Measurements from ENCODE around the gene TIMM13. TPM values are rescaled to one million over a fixed set of nuclear protein-coding genes. Genes with fewer than 3 reads are reported as not detected.

Gene TIMM13
- total RNA-seq, 1 experiment from 2014 or later, result 188 TPM

- TF ChIP-seq, protein P1, sequence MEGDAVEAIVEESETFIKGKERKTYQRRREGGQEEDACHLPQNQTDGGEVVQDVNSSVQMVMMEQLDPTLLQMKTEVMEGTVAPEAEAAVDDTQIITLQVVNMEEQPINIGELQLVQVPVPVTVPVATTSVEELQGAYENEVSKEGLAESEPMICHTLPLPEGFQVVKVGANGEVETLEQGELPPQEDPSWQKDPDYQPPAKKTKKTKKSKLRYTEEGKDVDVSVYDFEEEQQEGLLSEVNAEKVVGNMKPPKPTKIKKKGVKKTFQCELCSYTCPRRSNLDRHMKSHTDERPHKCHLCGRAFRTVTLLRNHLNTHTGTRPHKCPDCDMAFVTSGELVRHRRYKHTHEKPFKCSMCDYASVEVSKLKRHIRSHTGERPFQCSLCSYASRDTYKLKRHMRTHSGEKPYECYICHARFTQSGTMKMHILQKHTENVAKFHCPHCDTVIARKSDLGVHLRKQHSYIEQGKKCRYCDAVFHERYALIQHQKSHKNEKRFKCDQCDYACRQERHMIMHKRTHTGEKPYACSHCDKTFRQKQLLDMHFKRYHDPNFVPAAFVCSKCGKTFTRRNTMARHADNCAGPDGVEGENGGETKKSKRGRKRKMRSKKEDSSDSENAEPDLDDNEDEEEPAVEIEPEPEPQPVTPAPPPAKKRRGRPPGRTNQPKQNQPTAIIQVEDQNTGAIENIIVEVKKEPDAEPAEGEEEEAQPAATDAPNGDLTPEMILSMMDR (IDR thresholded peaks at IDR 0.05; ENCODE audit: unreplicated experiment), result no peak
- Mint-ChIP-seq H3K27me3 (ENCODE audit: insufficient read depth, unreplicated experiment) (no peaks in the 10 kb centered on the region), H3K4me1 (ENCODE audit: insufficient read depth, unreplicated experiment) (no peaks in the 10 kb centered on the region), H3K9me3 (ENCODE audit: unreplicated experiment) (no peaks in the 10 kb centered on the region), H3K27ac (ENCODE audit: low read depth, unreplicated experiment) (no peak overlapping the region), H3K4me3 (ENCODE audit: unreplicated experiment) (no peak overlapping the region), H3K36me3 (ENCODE audit: insufficient read depth, unreplicated experiment) (peaks cover 17% of the 10 kb centered on the region)
- no TSS peak for BruUV-seq (replicated peaks)
- no peak for DNase-seq (ENCODE audit: unreplicated experiment)
- POLR2A ChIA-PET, result interaction anchor here (0.8 to 1.6 kb wide), 3 partner anchors 11 to 57 kb away, joined by 3 to 4 read pairs (median 3); partner anchors contain the start of gene LMNB2
- CTCF ChIA-PET, result interaction anchor here (0.6 kb wide), 3 partner anchors 171 to 271 kb away, joined by 3 to 5 read pairs (median 5); no protein-coding TSS in a partner anchor
- intact Hi-C loops (cut with micrococcal nuclease), result no loop called here
Measured at GRCh38 chr19:2423071-2423914, 4.1 kb downstream of the TIMM13 start.

DNA sequence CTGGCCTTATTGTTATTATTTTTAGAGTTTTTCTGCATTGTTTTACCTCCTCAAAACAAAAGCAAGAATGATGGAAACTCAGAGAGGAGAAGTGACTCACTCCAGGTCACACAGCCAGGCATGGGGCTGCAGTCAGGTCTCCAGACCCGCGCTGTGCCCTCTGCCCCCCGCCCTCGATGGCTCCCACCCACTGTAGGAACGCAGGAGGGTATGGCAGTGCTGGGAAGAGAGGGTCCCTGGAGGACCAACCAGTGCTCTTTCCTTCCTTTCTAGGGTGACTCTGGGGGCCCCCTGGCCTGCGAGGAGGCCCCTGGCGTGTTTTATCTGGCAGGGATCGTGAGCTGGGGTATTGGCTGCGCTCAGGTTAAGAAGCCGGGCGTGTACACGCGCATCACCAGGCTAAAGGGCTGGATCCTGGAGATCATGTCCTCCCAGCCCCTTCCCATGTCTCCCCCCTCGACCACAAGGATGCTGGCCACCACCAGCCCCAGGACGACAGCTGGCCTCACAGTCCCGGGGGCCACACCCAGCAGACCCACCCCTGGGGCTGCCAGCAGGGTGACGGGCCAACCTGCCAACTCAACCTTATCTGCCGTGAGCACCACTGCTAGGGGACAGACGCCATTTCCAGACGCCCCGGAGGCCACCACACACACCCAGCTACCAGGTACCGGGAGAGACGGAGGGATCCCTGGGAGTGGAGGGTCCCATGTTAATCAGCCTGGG, 5.6 kb downstream of the TIMM13 start:
- CTCF ChIA-PET, result interaction anchor here (0.6 kb wide), 1 partner anchor 18 kb away, joined by 3 read pairs; no protein-coding TSS in a partner anchor
- Mint-ChIP-seq H3K27me3 (ENCODE audit: insufficient read depth, unreplicated experiment) (no peaks in the 10 kb centered on the region), H3K4me1 (ENCODE audit: insufficient read depth, unreplicated experiment) (no peaks in the 10 kb centered on the region), H3K9me3 (ENCODE audit: unreplicated experiment) (no peaks in the 10 kb centered on the region), H3K36me3 (ENCODE audit: insufficient read depth, unreplicated experiment) (peaks cover 8% of the 10 kb centered on the region), H3K27ac (ENCODE audit: low read depth, unreplicated experiment) (no peak overlapping the region), H3K4me3 (ENCODE audit: unreplicated experiment) (no peak overlapping the region)
- TF ChIP-seq, protein P1 (IDR thresholded peaks at IDR 0.05; ENCODE audit: unreplicated experiment), result no peak
- POLR2A ChIA-PET, result no interaction called here
- no peak for DNase-seq (ENCODE audit: unreplicated experiment)
- no TSS peak for BruUV-seq (replicated peaks)
- intact Hi-C loops (cut with micrococcal nuclease), result no loop called here

- DNase-seq (ENCODE audit: unreplicated experiment), result no peak
- Mint-ChIP-seq H3K4me3 (ENCODE audit: unreplicated experiment) (no peak overlapping the region), H3K9me3 (ENCODE audit: unreplicated experiment) (no peaks in the 10 kb centered on the region), H3K27me3 (ENCODE audit: insufficient read depth, unreplicated experiment) (no peaks in the 10 kb centered on the region), H3K27ac (ENCODE audit: low read depth, unreplicated experiment) (no peak overlapping the region), H3K4me1 (ENCODE audit: insufficient read depth, unreplicated experiment) (no peaks in the 10 kb centered on the region), H3K36me3 (ENCODE audit: insufficient read depth, unreplicated experiment) (peaks cover 12% of the 10 kb centered on the region)
- ChIA-PET POLR2A (no interaction called here), CTCF (no interaction called here)
- no TSS peak for BruUV-seq (replicated peaks)
- intact Hi-C loops (cut with micrococcal nuclease), result no loop called here
- TF ChIP-seq, protein P1 (IDR thresholded peaks at IDR 0.05; ENCODE audit: unreplicated experiment), result no peak
Measured at GRCh38 chr19:2420490-2420889, 6.9 kb downstream of the TIMM13 start.

GRCh38 chr19:2419754-2420153, 7.6 kb downstream of the TIMM13 start:
- Mint-ChIP-seq H3K4me3 (ENCODE audit: unreplicated experiment) (no peak overlapping the region), H3K36me3 (ENCODE audit: insufficient read depth, unreplicated experiment) (peaks cover 18% of the 10 kb centered on the region), H3K27me3 (ENCODE audit: insufficient read depth, unreplicated experiment) (no peaks in the 10 kb centered on the region), H3K27ac (ENCODE audit: low read depth, unreplicated experiment) (no peak overlapping the region), H3K4me1 (ENCODE audit: insufficient read depth, unreplicated experiment) (no peaks in the 10 kb centered on the region), H3K9me3 (ENCODE audit: unreplicated experiment) (no peaks in the 10 kb centered on the region)
- no TSS peak for BruUV-seq (replicated peaks)
- DNase-seq (ENCODE audit: unreplicated experiment), result no peak
- TF ChIP-seq, protein P1 (IDR thresholded peaks at IDR 0.05; ENCODE audit: unreplicated experiment), result no peak
- intact Hi-C loops (cut with micrococcal nuclease), result no loop called here
- ChIA-PET POLR2A (interaction anchor here (1.3 kb wide), 1 partner anchor 8 kb away, joined by 3 read pairs; the partner anchor contains the start of gene TIMM13), CTCF (no interaction called here)

All from MCF 10A (cell line).